Left lobe of liver (tissue), 2 donors: ENCODE measurements around the gene ADGRB3. TPM values are rescaled to one million over a fixed set of nuclear protein-coding genes. Genes with fewer than 3 reads are reported as not detected.
A peak's percentile ranks its signal among the peaks of the same experiment; 100 is the strongest.
"Not testable (repeated sequence)": the region's sequence is repeated elsewhere in the genome, so short reads cannot be mapped to it uniquely, and the experiment has no call there.

Source experiments
- ATAC-seq: fragments of 200-7000 bp; cut with Tn5 transposase; one replicate; pipeline ENCODE4 v1.9.1; 2020; ENCODE audit warnings: mild to moderate bottlenecking, moderate library complexity
- DNase-seq: peaks from one replicate; pipeline ENCODE4 v3.0.0-alpha.2; 2020; ENCODE audit warnings: low spot score
- total RNA-seq: library from RNA; stranded (reverse); gene quantifications from one replicate; pipeline ENCODE4 v1.2.1, GENCODE V29; 2021
- donor health status: DM: no; HTN: no; CAD: no; lungs with moderate emphysema.
- donor health status: DM: no; HTN: yes; CAD: no.

Gene ADGRB3
- total RNA-seq, 1 donor from 2014 or later = 0.38 TPM

GRCh38 chr6:68776354-68776753, 141.3 kb downstream of the ADGRB3 start:
- ATAC-seq (no peak), DNase-seq (no peak)

GRCh38 chr6:68777956-68778355, 142.9 kb downstream of the ADGRB3 start:
- no peak for DNase-seq
- no peak for ATAC-seq

GRCh38 chr6:68778356-68779020, 143.4 kb downstream of the ADGRB3 start:
- DNase-seq (no peak), ATAC-seq (peak; percentile 76)

- DNase-seq (no peak), ATAC-seq (no peak)
Measured at GRCh38 chr6:68779366-68779765, 144.3 kb downstream of the ADGRB3 start.

GRCh38 chr6:68790128-68790527, 155.0 kb downstream of the ADGRB3 start:
- not testable (repeated sequence) for ATAC-seq, DNase-seq

GRCh38 chr6:68814976-68815375, 179.9 kb downstream of the ADGRB3 start:
- not testable (repeated sequence) for ATAC-seq

GRCh38 chr6:68826501-68826900, 191.4 kb downstream of the ADGRB3 start:
- ATAC-seq = no peak

More at GRCh38 chr6:68814976-68815375, 179.9 kb downstream of the ADGRB3 start:
- not testable (repeated sequence) for DNase-seq

GRCh38 chr6:68834551-68834950, 199.5 kb downstream of the ADGRB3 start:
- DNase-seq = no peak

More at GRCh38 chr6:68826501-68826900, 191.4 kb downstream of the ADGRB3 start:
- no peak for DNase-seq

GRCh38 chr6:68838571-68838970, 203.5 kb downstream of the ADGRB3 start:
- DNase-seq (no peak), ATAC-seq (no peak)

More at GRCh38 chr6:68834551-68834950, 199.5 kb downstream of the ADGRB3 start:
- ATAC-seq = no peak

GRCh38 chr6:68852791-68853190, 217.7 kb downstream of the ADGRB3 start:
- DNase-seq = no peak
- no peak for ATAC-seq

- ATAC-seq = no peak
Measured at GRCh38 chr6:68859233-68859632, 224.2 kb downstream of the ADGRB3 start.

GRCh38 chr6:68868646-68869045, 233.6 kb downstream of the ADGRB3 start:
- DNase-seq (no peak), ATAC-seq (no peak)

More at GRCh38 chr6:68859233-68859632, 224.2 kb downstream of the ADGRB3 start:
- DNase-seq = no peak

GRCh38 chr6:68873236-68873635, 238.2 kb downstream of the ADGRB3 start:
- DNase-seq = no peak

GRCh38 chr6:68874747-68875146, 239.7 kb downstream of the ADGRB3 start:
- ATAC-seq = no peak
- no peak for DNase-seq

More at GRCh38 chr6:68873236-68873635, 238.2 kb downstream of the ADGRB3 start:
- no peak for ATAC-seq

GRCh38 chr6:68875403-68875802, 240.3 kb downstream of the ADGRB3 start:
- DNase-seq (no peak), ATAC-seq (no peak)

GRCh38 chr6:68876792-68877493, 241.9 kb downstream of the ADGRB3 start:
- DNase-seq = no peak
- peak; percentile 52 for ATAC-seq

- ATAC-seq (no peak), DNase-seq (no peak)
Measured at GRCh38 chr6:68880050-68880813, 245.2 kb downstream of the ADGRB3 start.

GRCh38 chr6:68883325-68883724, 248.2 kb downstream of the ADGRB3 start:
- not testable (repeated sequence) for ATAC-seq, DNase-seq

GRCh38 chr6:68891419-68891818, 256.3 kb downstream of the ADGRB3 start:
- ATAC-seq (no peak), DNase-seq (no peak)

GRCh38 chr6:68892452-68892851, 257.4 kb downstream of the ADGRB3 start:
- no peak for ATAC-seq
- no peak for DNase-seq

GRCh38 chr6:68895929-68896328, 260.8 kb downstream of the ADGRB3 start:
- DNase-seq (no peak), ATAC-seq (no peak)
